Body of pancreas (tissue), 4 donors: Measurements from ENCODE around the gene KRT12.

ENCODE experiments used
- CTCF ChIP-seq, 7 experiments: fragments of 450-650 bp in 4 of 7; fragments of 200-600 bp in 3 of 7; sonication (generic) in 3 of 7; IDR thresholded peaks; one replicate each; pipeline ENCODE4 v1.5.1; 2016 to 2019; ENCODE audit warnings: antibody characterized with exemption in 7 of 7
- POLR2A ChIP-seq, 3 donors: fragments of 450-650 bp; IDR thresholded peaks; one replicate each; pipeline ENCODE4 v1.6.1; 2016; ENCODE audit warnings: antibody characterized with exemption in 3 of 3, mild to moderate bottlenecking in 2 of 3

- no peak for TF ChIP-seq CTCF (IDR thresholded peaks at IDR 0.05)
- TF ChIP-seq POLR2A (IDR thresholded peaks at IDR 0.05) = no peak
These were observed 27.8 kb downstream of the KRT12 start for GRCh38 chr17:40839194-40839593.
